Kidney glomerular epithelial cell (primary cell): ENCODE results near the gene IL26.
"Not testable (repeated sequence)": the region's sequence is repeated elsewhere in the genome, so short reads cannot be mapped to it uniquely, and the experiment has no call there.

Experiments
- DNase-seq: peaks from one replicate; lab custom pipeline; 2025; lab: John Stamatoyannopoulos, UW

Gene IL26

GRCh38 chr12:68239309-68239982 is 13.8 kb upstream of the IL26 start:
- DNase-seq = no peak

- DNase-seq = peak; percentile 4
Measured at GRCh38 chr12:68237619-68238018, 12.0 kb upstream of the IL26 start.

- DNase-seq = no peak
Measured at GRCh38 chr12:68237078-68237477, 11.5 kb upstream of the IL26 start.

- no peak for DNase-seq
Measured at GRCh38 chr12:68236421-68237059, 10.9 kb upstream of the IL26 start.

GRCh38 chr12:68235576-68235975 is 10.0 kb upstream of the IL26 start:
- DNase-seq = no peak

GRCh38 chr12:68234140-68234539 is 8.5 kb upstream of the IL26 start:
- DNase-seq = no peak

GRCh38 chr12:68233498-68233897 is 7.9 kb upstream of the IL26 start:
- DNase-seq = no peak

GRCh38 chr12:68231691-68232090 is 6.1 kb upstream of the IL26 start:
- no peak for DNase-seq

GRCh38 chr12:68231229-68231628 is 5.6 kb upstream of the IL26 start:
- DNase-seq = no peak

- DNase-seq = no peak
Measured at GRCh38 chr12:68229956-68230355, 4.3 kb upstream of the IL26 start.

- DNase-seq = no peak
Measured at GRCh38 chr12:68227356-68227755, 1.7 kb upstream of the IL26 start.

GRCh38 chr12:68224613-68225285 is 861 bp downstream of the IL26 start:
- peak; percentile 13 for DNase-seq

GRCh38 chr12:68223067-68223747 is 2.4 kb downstream of the IL26 start:
- peak; percentile 85 for DNase-seq

GRCh38 chr12:68222326-68222725 is 3.3 kb downstream of the IL26 start:
- no peak for DNase-seq

GRCh38 chr12:68221497-68221896 is 4.1 kb downstream of the IL26 start:
- DNase-seq = no peak

GRCh38 chr12:68210875-68211274 is 14.7 kb downstream of the IL26 start:
- DNase-seq = no peak

GRCh38 chr12:68209048-68209728 is 16.4 kb downstream of the IL26 start:
- DNase-seq = not testable (repeated sequence)

- no peak for DNase-seq
Measured at GRCh38 chr12:68207276-68207675, 18.3 kb downstream of the IL26 start.

GRCh38 chr12:68206446-68206845 is 19.2 kb downstream of the IL26 start:
- no peak for DNase-seq

GRCh38 chr12:68203460-68203875 is 22.1 kb downstream of the IL26 start:
- DNase-seq = no peak

GRCh38 chr12:68200854-68201253 is 24.8 kb downstream of the IL26 start:
- no peak for DNase-seq

GRCh38 chr12:68199127-68199526 is 26.5 kb downstream of the IL26 start:
- DNase-seq = no peak
